Measurements from ENCODE around the gene EPHA6.

DNA sequence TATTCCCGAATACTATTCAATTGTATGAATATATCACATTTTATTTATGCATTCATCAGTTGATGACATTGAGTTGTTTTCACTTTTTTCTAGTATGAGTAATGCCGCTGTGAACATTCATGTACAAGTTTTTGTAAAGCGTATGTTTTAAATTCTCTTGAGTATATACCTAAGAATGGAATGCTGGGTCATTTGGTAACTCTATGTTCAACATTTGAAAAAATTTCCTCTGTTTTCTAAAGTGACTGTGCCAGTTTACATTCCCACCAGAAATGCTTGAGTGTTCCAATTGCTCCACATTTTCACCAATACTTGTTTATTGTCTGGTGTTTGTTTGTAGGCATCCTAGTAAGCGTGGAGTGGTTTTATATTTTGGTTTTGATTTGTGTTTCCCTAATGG is 144.5 kb downstream of the EPHA6 start:
- TF ChIP-seq SMC3 (IDR thresholded peaks at IDR 0.05) (no peak), EHF (CRISPR knock-in tag; IDR thresholded peaks at IDR 0.05) (no peak), RAD21 (conservative IDR thresholded peaks at IDR 0.05 in 1 of 2, IDR thresholded peaks at IDR 0.05 in 1 of 2) (no peak), ZNF302 (CRISPR knock-in tag; IDR thresholded peaks at IDR 0.05) (no peak), POLR2A (IDR thresholded peaks at IDR 0.05; ENCODE audit: low read length) (no peak), REST (IDR thresholded peaks at IDR 0.05) (no peak), ESRRA (IDR thresholded peaks at IDR 0.05; ENCODE audit: borderline replicate concordance, low read length) (no peak), RARB (CRISPR knock-in tag; IDR thresholded peaks at IDR 0.05) (no peak), JUN (IDR thresholded peaks at IDR 0.05) (no peak)
- TF ChIP-seq, protein P1, sequence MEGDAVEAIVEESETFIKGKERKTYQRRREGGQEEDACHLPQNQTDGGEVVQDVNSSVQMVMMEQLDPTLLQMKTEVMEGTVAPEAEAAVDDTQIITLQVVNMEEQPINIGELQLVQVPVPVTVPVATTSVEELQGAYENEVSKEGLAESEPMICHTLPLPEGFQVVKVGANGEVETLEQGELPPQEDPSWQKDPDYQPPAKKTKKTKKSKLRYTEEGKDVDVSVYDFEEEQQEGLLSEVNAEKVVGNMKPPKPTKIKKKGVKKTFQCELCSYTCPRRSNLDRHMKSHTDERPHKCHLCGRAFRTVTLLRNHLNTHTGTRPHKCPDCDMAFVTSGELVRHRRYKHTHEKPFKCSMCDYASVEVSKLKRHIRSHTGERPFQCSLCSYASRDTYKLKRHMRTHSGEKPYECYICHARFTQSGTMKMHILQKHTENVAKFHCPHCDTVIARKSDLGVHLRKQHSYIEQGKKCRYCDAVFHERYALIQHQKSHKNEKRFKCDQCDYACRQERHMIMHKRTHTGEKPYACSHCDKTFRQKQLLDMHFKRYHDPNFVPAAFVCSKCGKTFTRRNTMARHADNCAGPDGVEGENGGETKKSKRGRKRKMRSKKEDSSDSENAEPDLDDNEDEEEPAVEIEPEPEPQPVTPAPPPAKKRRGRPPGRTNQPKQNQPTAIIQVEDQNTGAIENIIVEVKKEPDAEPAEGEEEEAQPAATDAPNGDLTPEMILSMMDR (IDR thresholded peaks at IDR 0.05): no peak

Data from A549 (cell line).